DOHH2 (cell line): ENCODE results near the gene CCDC28A.

Experiments
- EZH2phosphoT487 ChIP-seq: fragments of 200-600 bp; sonication (generic); IDR thresholded peaks from 2 replicates; pipeline ENCODE4 v1.6.1; 2017; ENCODE audit warnings: borderline replicate concordance, mild to moderate bottlenecking, antibody characterized with exemption, low read length, moderate library complexity, mixed read lengths
- TF ChIP-seq, protein P1 (sequence below): fragments of 200-600 bp; sonication (generic); IDR thresholded peaks from one replicate; pipeline ENCODE4 v1.5.1; 2014; ENCODE audit warnings: antibody characterized with exemption, mild to moderate bottlenecking, low read depth, low read length; ENCODE audit not compliant: poor library complexity, severe bottlenecking

DNA sequence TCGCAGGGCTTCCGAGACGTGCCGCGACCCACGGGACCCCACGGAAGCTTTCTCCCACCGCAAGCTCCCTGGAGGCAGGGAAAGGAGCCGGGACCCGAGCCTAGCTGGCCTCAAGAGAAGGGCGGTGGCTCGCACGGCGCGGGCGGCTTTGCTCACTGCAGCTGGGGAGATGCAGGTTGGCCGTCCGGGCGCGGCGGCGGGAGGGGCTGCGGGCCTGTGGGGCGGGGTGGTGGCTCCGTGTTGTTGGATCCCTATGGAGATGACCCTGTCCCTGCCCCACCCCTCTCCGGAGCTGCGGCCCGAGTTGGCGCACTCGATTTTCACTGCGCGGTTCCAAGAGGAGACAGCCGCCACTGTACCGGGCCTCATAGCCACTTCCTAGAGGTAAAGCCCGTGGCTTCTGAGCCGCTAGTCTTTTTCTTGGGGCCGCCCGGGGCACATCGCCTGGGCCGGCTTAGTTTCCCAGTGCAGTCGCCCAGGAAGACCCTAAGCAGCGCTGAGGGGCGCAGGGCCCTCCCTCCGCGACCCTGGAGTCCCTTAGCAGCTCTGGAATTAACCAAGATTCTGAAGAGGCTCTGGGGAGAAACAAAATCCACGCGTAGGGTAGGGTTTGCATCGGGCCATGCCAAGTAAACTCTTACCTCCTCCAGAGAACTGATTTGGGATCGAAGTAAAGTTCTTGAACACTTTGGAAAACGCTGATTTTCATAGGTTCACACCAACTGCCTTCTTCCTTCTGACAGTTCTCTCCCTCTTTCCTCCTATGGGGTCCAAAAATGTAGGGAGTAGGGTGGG lies 22.4 kb downstream of the CCDC28A start, which contains the start of gene ECT2L:
- TF ChIP-seq, protein P1, sequence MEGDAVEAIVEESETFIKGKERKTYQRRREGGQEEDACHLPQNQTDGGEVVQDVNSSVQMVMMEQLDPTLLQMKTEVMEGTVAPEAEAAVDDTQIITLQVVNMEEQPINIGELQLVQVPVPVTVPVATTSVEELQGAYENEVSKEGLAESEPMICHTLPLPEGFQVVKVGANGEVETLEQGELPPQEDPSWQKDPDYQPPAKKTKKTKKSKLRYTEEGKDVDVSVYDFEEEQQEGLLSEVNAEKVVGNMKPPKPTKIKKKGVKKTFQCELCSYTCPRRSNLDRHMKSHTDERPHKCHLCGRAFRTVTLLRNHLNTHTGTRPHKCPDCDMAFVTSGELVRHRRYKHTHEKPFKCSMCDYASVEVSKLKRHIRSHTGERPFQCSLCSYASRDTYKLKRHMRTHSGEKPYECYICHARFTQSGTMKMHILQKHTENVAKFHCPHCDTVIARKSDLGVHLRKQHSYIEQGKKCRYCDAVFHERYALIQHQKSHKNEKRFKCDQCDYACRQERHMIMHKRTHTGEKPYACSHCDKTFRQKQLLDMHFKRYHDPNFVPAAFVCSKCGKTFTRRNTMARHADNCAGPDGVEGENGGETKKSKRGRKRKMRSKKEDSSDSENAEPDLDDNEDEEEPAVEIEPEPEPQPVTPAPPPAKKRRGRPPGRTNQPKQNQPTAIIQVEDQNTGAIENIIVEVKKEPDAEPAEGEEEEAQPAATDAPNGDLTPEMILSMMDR, result no peak
- TF ChIP-seq EZH2phosphoT487, result no peak
